H1 (cell line): ENCODE results near the gene VCPKMT. TPM values are rescaled to one million over a fixed set of nuclear protein-coding genes. Genes with fewer than 3 reads are reported as not detected.

ENCODE experiments used
- CTCF ChIA-PET: fragments of 300-600 bp; sonication (Branson Sonifier 250); formaldehyde crosslinking; loops from one replicate; lab custom pipeline; 2021; ENCODE audit not compliant: partially characterized antibody; lab: Charles Lee
- POLR2A ChIA-PET: fragments of 300-600 bp; sonication (Branson Sonifier 250); formaldehyde crosslinking; loops from one replicate; lab custom pipeline; 2021; ENCODE audit warnings: inconsistent platforms; ENCODE audit not compliant: partially characterized antibody; lab: Charles Lee
- DNase-seq, 2 experiments: peaks; one replicate each; pipeline versions ENCODE4 v3.0.0 to v3.0.0-alpha.2; 2010 to 2022; ENCODE audit warnings: low spot score in 2 of 2, low read depth in 1 of 2, mixed read lengths in 1 of 2
- FAIRE-seq: peaks from 2 replicates; lab custom pipeline; 2011; peaks lifted over from hg19 to GRCh38; lab: Jason Lieb, UNC
- H2AFZ ChIP-seq: 2 replicates; pipeline ENCODE4 v1.8.1; 2012; ENCODE audit warnings: low read length, inconsistent platforms
- H2AK5ac ChIP-seq: 2 replicates; pipeline ENCODE4 v1.6.1; 2013; ENCODE audit warnings: low read depth, low read length
- H2BK120ac ChIP-seq: replicated peaks from 2 replicates; pipeline ENCODE3; 2013; ENCODE audit warnings: low read depth, low read length, inconsistent platforms
- H2BK12ac ChIP-seq: 2 replicates; pipeline ENCODE4 v1.6.1; 2013; ENCODE audit warnings: low read depth, low read length
- H2BK15ac ChIP-seq: 2 replicates; pipeline ENCODE4 v1.6.1; 2013; ENCODE audit warnings: low read length
- H2BK20ac ChIP-seq: 2 replicates; pipeline ENCODE4 v1.6.1; 2013; ENCODE audit warnings: low read length
- H2BK5ac ChIP-seq: 2 replicates; pipeline ENCODE4 v1.6.1; 2013; ENCODE audit warnings: low read depth, low read length
- H3K14ac ChIP-seq: 2 replicates; pipeline ENCODE4 v1.6.1; 2013; ENCODE audit warnings: inconsistent platforms; ENCODE audit not compliant: insufficient read length
- H3K18ac ChIP-seq: 2 replicates; pipeline ENCODE4 v1.6.1; 2013; ENCODE audit warnings: low read length; ENCODE audit errors: extremely low read depth
- H3K23ac ChIP-seq: 2 replicates; pipeline ENCODE4 v1.6.1; 2013; ENCODE audit warnings: inconsistent platforms; ENCODE audit not compliant: insufficient read length
- H3K23me2 ChIP-seq: 2 replicates; pipeline ENCODE4 v1.6.1; 2013; ENCODE audit warnings: low read depth, low read length
- H3K27ac ChIP-seq: 2 replicates; pipeline ENCODE4 v1.6.1; 2011; ENCODE audit warnings: low read depth, low read length, inconsistent platforms
- H3K27me3 ChIP-seq, 4 experiments: replicated peaks in 1 of 4; 1 replicate in 1 of 4; 2 replicates in 3 of 4; pipeline versions ENCODE4 v1.6.1 to v1.8.1; 2011 to 2013; ENCODE audit warnings: low read length in 3 of 4, mild to moderate bottlenecking in 3 of 4, inconsistent platforms in 2 of 4, mixed read lengths in 2 of 4, moderate library complexity in 1 of 4; ENCODE audit not compliant: control insufficient read depth in 3 of 4, insufficient read depth in 3 of 4; ENCODE audit errors: extremely low read depth in 1 of 4
- H3K36me3 ChIP-seq, 4 experiments: 2 replicates each; pipeline versions ENCODE4 v1.6.1 to v1.8.1; 2011 to 2013; ENCODE audit warnings: mild to moderate bottlenecking in 4 of 4, low read length in 3 of 4, moderate library complexity in 2 of 4, control low read depth in 1 of 4, inconsistent platforms in 1 of 4; ENCODE audit not compliant: insufficient read depth in 4 of 4, control insufficient read depth in 2 of 4
- H3K4ac ChIP-seq: replicated peaks from 2 replicates; pipeline ENCODE3; 2013; ENCODE audit warnings: low read length, low read depth, mixed read lengths, inconsistent platforms; ENCODE audit not compliant: insufficient read length
- H3K4me1 ChIP-seq, 4 experiments: replicated peaks in 1 of 4; 1 replicate in 1 of 4; 2 replicates in 3 of 4; pipeline versions ENCODE4 v1.6.1 to v1.8.1; 2011 to 2013; ENCODE audit warnings: low read length in 3 of 4, inconsistent platforms in 2 of 4, mixed read lengths in 1 of 4; ENCODE audit not compliant: insufficient read depth in 4 of 4, control insufficient read depth in 3 of 4
- H3K4me2 ChIP-seq, 2 experiments: 2 replicates each; pipeline versions ENCODE4 v1.6.1 to v1.8.1; 2011 to 2013; ENCODE audit warnings: low read depth in 2 of 2, low read length in 2 of 2, control low read depth in 1 of 2, inconsistent platforms in 1 of 2, mild to moderate bottlenecking in 1 of 2; ENCODE audit not compliant: insufficient read depth in 1 of 2
- H3K4me3 ChIP-seq, 4 experiments: fragments of 200-600, 300-600 bp in 1 of 4; sonication (generic), shearing (Covaris generic), sonication (Bioruptor Twin) in 1 of 4; 2 replicates each; pipeline versions ENCODE4 v1.5.1 to v1.8.1; 2011 to 2016; ENCODE audit warnings: low read length in 4 of 4, low read depth in 3 of 4, control low read depth in 2 of 4, inconsistent platforms in 2 of 4, mild to moderate bottlenecking in 2 of 4, mixed read lengths in 1 of 4, moderate library complexity in 1 of 4; ENCODE audit not compliant: insufficient read depth in 2 of 4; ENCODE audit errors: extremely low read depth in 1 of 4
- H3K56ac ChIP-seq: replicated peaks from 2 replicates; pipeline ENCODE3; 2013; ENCODE audit warnings: low read depth, mild to moderate bottlenecking, mixed read lengths, low read length, inconsistent platforms; ENCODE audit not compliant: insufficient read length
- H3K79me1 ChIP-seq: 2 replicates; pipeline ENCODE4 v1.6.1; 2013; ENCODE audit warnings: low read depth, low read length, control low read depth
- H3K79me2 ChIP-seq, 2 experiments: 2 replicates each; pipeline versions ENCODE4 v1.6.1 to v1.8.1; 2012 to 2013; ENCODE audit warnings: low read length in 2 of 2, mild to moderate bottlenecking in 2 of 2, inconsistent platforms in 1 of 2; ENCODE audit not compliant: insufficient read depth in 2 of 2, control insufficient read depth in 1 of 2
- H3K9ac ChIP-seq, 4 experiments: replicated peaks in 1 of 4; 1 replicate in 1 of 4; 2 replicates in 3 of 4; pipeline versions ENCODE4 v1.6.1 to v1.8.1; 2011 to 2013; ENCODE audit warnings: low read depth in 3 of 4, low read length in 3 of 4, control low read depth in 2 of 4, mild to moderate bottlenecking in 2 of 4, moderate library complexity in 2 of 4, inconsistent platforms in 1 of 4; ENCODE audit errors: extremely low read depth in 1 of 4
- H3K9me3 ChIP-seq, 2 experiments: 2 replicates each; pipeline versions ENCODE4 v1.6.1 to v1.8.1; 2012 to 2013; ENCODE audit warnings: mild to moderate bottlenecking in 2 of 2, moderate library complexity in 2 of 2, control low read depth in 1 of 2, inconsistent platforms in 1 of 2, low read depth in 1 of 2, low read length in 1 of 2, mixed read lengths in 1 of 2; ENCODE audit not compliant: insufficient read depth in 2 of 2
- H4K20me1 ChIP-seq, 2 experiments: replicated peaks in 1 of 2; 2 replicates each; pipeline versions ENCODE3 to v1.8.1; 2011 to 2013; ENCODE audit warnings: inconsistent platforms in 2 of 2, low read length in 2 of 2, mild to moderate bottlenecking in 1 of 2; ENCODE audit not compliant: insufficient read depth in 2 of 2, control insufficient read depth in 1 of 2
- H4K5ac ChIP-seq: 2 replicates; pipeline ENCODE4 v1.6.1; 2013; ENCODE audit warnings: low read length, low read depth, mixed read lengths, inconsistent platforms; ENCODE audit not compliant: insufficient read length
- H4K8ac ChIP-seq: 2 replicates; pipeline ENCODE4 v1.8.0; 2013; ENCODE audit warnings: mild to moderate bottlenecking, moderate library complexity, low read length, inconsistent platforms; ENCODE audit not compliant: insufficient read depth; ENCODE audit errors: extremely low read depth
- H4K91ac ChIP-seq: replicated peaks from 2 replicates; pipeline ENCODE3; 2013; ENCODE audit warnings: low read length, mixed read lengths, inconsistent platforms; ENCODE audit not compliant: insufficient read length
- BACH1 ChIP-seq: IDR thresholded peaks from 2 replicates; pipeline ENCODE4 v1.6.1; 2012; ENCODE audit warnings: low read length, improper control_type of control experiment
- CBX5 ChIP-seq: fragments of 300-800, 300-1000 bp; sonication (generic); IDR thresholded peaks from 2 replicates; pipeline ENCODE4 v1.7.1; 2016; ENCODE audit warnings: antibody characterized with exemption, low read length, low read depth
- CBX8 ChIP-seq: fragments of 300-800, 300-1000 bp; sonication (generic); IDR thresholded peaks from 2 replicates; pipeline ENCODE4 v1.7.1; 2016; ENCODE audit warnings: low read depth, low read length, borderline replicate concordance
- CHD1 ChIP-seq: IDR thresholded peaks from 2 replicates; pipeline ENCODE4 v1.6.1; 2012; ENCODE audit warnings: low read depth, low read length, improper control_type of control experiment
- CREB1 ChIP-seq: IDR thresholded peaks from 2 replicates; pipeline ENCODE4 v1.6.1; 2012; ENCODE audit warnings: inconsistent platforms
- EGR1 ChIP-seq: IDR thresholded peaks from 2 replicates; pipeline ENCODE4 v1.6.1; 2011; ENCODE audit warnings: low read depth, low read length, borderline replicate concordance
- JUN ChIP-seq: IDR thresholded peaks from 2 replicates; pipeline ENCODE4 v1.6.1; 2011; ENCODE audit warnings: low read depth, mild to moderate bottlenecking, improper control_type of control experiment, low read length
- PHF8 ChIP-seq: fragments of 200-600 bp; sonication (generic); conservative IDR thresholded peaks from 2 replicates; pipeline ENCODE4 v1.7.1; 2012; ENCODE audit warnings: low read depth, mild to moderate bottlenecking, inconsistent platforms, low read length, moderate library complexity
- RXRA ChIP-seq: IDR thresholded peaks from 2 replicates; pipeline ENCODE4 v1.6.1; 2011; ENCODE audit warnings: low read depth, mild to moderate bottlenecking, low read length, moderate library complexity; ENCODE audit not compliant: insufficient read depth
- SP4 ChIP-seq: IDR thresholded peaks from 2 replicates; pipeline ENCODE4 v1.6.1; 2012; ENCODE audit warnings: low read length, inconsistent platforms
- SRF ChIP-seq: IDR thresholded peaks from 2 replicates; pipeline ENCODE4 v1.6.1; 2011; ENCODE audit warnings: mild to moderate bottlenecking, low read depth, low read length, moderate library complexity
- SUZ12 ChIP-seq: fragments of 200-600 bp; sonication (generic); IDR thresholded peaks from 2 replicates; pipeline ENCODE4 v1.6.1; 2012; ENCODE audit warnings: mild to moderate bottlenecking, inconsistent platforms, low read length, moderate library complexity, mixed read lengths
- WGBS, 2 experiments: shearing (Covaris generic) in 1 of 2; methylation state at CpG; one replicate each; pipeline versions ENCODE4 v1.1.6 to v1.1.7; 2013 to 2015; ENCODE audit warnings: low lambda C conversion rate in 2 of 2, mixed read lengths in 2 of 2, inconsistent platforms in 1 of 2, low coverage in 1 of 2, missing lambda C conversion rate in 1 of 2; ENCODE audit not compliant: insufficient replicate concordance in 2 of 2, insufficient coverage in 1 of 2, insufficient read length in 1 of 2; ENCODE audit errors: extremely low coverage in 1 of 2, missing lambda C conversion rate in 1 of 2; 5-methylcytosine and 5-hydroxymethylcytosine counted together
- polyA plus RNA-seq, 7 experiments: library from polyadenylated mRNA; depleted of rRNA in 3 of 7; stranded (reverse) in 5 of 7; unstranded in 2 of 7; fragments of >200 nt in 5 of 7; fragments of 200-250 nt in 2 of 7; gene quantifications; 1 replicate in 5 of 7; 2 replicates in 1 of 7; 4 replicates in 1 of 7; pipeline versions ENCODE4 v1.2.1 to v1.2.3, GENCODE V29; 2011 to 2013; ENCODE audit warnings: missing spikeins in 2 of 7, mixed read lengths in 2 of 7
- total RNA-seq: library from RNA; stranded (reverse); fragmentation: NEBNext Ultra II Directional; extraction: Animal tissue kit (Norgen Biotek cat#: 25700); gene quantifications from 2 replicates; pipeline ENCODE4 v1.2.1, GENCODE V29; 2021

The VCPKMT gene
- total and polyA plus RNA-seq, 2 of the 8 experiments (the other 6 are each of a cell fraction or from before 2014, with no cell fraction given), result 3.8 to 7.1 TPM

- POLR2A ChIA-PET, result no interaction called here
- Histone ChIP-seq H2BK15ac (no peak overlapping the region), H4K8ac (no peak overlapping the region), H3K23ac (no peak overlapping the region), H2AK5ac (no peak overlapping the region), H2BK20ac (no peak overlapping the region), H2BK5ac (no peak overlapping the region), H4K20me1 (peaks cover 0 to 2% of the 10 kb centered on the region in 2 experiments), H3K4me3 (no peak overlapping the region), H3K79me2 (no peaks in the 10 kb centered on the region), H4K5ac (no peak overlapping the region), H3K9me3 (no peaks in the 10 kb centered on the region), H2BK120ac (no peak overlapping the region), H4K91ac (no peak overlapping the region), H3K4me1 (no peaks in the 10 kb centered on the region; a peak in 1 of 7 replicates), H3K18ac (no peak overlapping the region), H3K9ac (no peak overlapping the region), H3K79me1 (no peaks in the 10 kb centered on the region; the same call in 1 of the 2 replicates), H3K14ac (no peak overlapping the region), H3K36me3 (peaks cover 0 to 6% (median 2%) of the 10 kb centered on the region in 4 experiments; a peak in 3 of 8 replicates), H3K27me3 (no peaks in the 10 kb centered on the region), H3K27ac (no peak overlapping the region), H3K56ac (no peak overlapping the region), H2BK12ac (no peak overlapping the region), H3K4ac (no peak overlapping the region), H3K23me2 (no peaks in the 10 kb centered on the region), H2AFZ (no peak overlapping the region)
- 85% methylated on average over 6 of the region's 6 CpGs; no CpG with 5 or more reads in 1 of the 2 experiments for WGBS, 2 experiments
- FAIRE-seq (no peak), DNase-seq (no peak)
- CTCF ChIA-PET, result interaction anchor here (0.6 to 7.6 kb wide), 10 partner anchors 9 to 256 kb away, joined by 3 to 90 read pairs (median 6); no protein-coding TSS in a partner anchor
- TF ChIP-seq BACH1 (no peak), RXRA (no peak), SRF (no peak), CREB1 (no peak), CHD1 (no peak), SP4 (no peak), PHF8 (no peak), JUN (no peak), SUZ12 (no peak), EGR1 (no peak), CBX5 (no peak), CBX8 (no peak)
- TF ChIP-seq, all 59 proteins: peak for 0
- no peak overlapping the region for H3K4me2 ChIP-seq
These were observed 12.8 kb downstream of the VCPKMT start for GRCh38 chr14:50103558-50103957.
